Epithelial cell of proximal tubule (primary cell): Measurements from ENCODE around the gene DSTN. TPM values are rescaled to one million over a fixed set of nuclear protein-coding genes. Genes with fewer than 3 reads are reported as not detected.

Experiments used
- DNase-seq: peaks from one replicate; pipeline ENCODE4 v3.0.0-alpha.2; 2011; ENCODE audit warnings: low read depth
- H3K4me3 ChIP-seq: 2 replicates; pipeline ENCODE4 v1.5.1; 2011; ENCODE audit warnings: low read depth, mild to moderate bottlenecking, low read length
- CTCF ChIP-seq: conservative IDR thresholded peaks from 2 replicates; pipeline ENCODE4 v1.5.1; 2012; ENCODE audit warnings: low read depth, mild to moderate bottlenecking, low read length
- total RNA-seq: library from RNA; depleted of rRNA; stranded (reverse); fragments of >200 nt; gene quantifications from 2 replicates; pipeline ENCODE4 v1.2.3, GENCODE V29; 2015

The DSTN gene
- total RNA-seq, 1 donor from 2014 or later, result 317 TPM

GRCh38 chr20:17587148-17587547, 17.3 kb downstream of the DSTN start:
- H3K4me3 ChIP-seq, result no peak overlapping the region
- no peak for DNase-seq
- TF ChIP-seq CTCF, result no peak

DNA sequence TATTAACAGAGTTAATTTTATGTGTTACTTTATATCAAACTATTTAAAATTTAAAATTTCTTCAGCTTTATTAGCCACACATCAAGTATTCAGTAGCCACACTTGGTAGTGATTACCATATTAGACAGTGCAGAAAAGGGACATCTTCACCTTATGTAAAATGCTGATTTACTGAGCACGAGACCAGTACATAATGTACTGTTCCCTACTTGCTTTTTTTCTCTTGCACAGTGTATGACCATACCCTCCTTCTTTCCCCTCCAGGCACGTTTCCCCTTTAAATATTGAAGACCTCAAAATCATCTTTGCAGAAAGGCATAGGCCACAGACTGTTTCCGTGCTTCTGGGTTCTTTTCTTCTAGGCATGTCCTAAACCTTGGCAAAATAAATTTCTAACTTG, 17.9 kb downstream of the DSTN start:
- H3K4me3 ChIP-seq, result no peak overlapping the region
- TF ChIP-seq CTCF, result no peak
- no peak for DNase-seq

DNA sequence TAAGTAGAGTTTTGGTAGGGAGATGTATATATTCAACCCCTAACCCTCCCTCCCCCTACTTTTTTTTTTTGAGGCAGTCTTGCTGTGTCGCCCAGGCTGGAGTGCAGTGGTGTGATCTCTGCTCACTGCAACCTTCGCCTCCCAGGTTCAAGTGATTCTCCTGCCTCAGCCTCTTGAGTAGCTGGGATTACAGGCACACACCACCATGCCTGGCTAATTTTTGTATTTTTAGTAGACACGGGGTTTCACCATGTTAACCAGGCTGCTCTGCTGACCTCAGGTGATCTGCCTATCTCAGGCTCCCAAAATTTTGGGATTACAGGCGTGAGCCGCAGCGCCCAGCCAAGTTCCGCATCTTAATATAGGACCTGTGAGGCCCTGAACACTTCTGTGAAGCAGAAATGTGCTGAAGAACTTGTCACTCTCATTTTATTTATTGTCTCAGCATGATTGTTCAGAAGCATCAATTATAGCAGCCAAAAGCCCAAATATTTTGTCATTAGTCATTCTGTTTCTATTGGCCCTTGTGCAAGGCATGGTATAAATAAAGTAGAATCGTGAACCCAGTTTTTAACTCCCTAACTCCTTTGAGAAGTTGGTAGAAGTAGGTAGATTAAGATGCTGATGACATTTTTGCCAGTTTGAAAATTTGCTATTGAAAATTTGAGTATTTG, 19.4 kb downstream of the DSTN start:
- H3K4me3 ChIP-seq, result no peak overlapping the region
- DNase-seq, result no peak
- no peak for TF ChIP-seq CTCF

GRCh38 chr20:17590245-17590644, 20.4 kb downstream of the DSTN start:
- no peak overlapping the region for H3K4me3 ChIP-seq
- TF ChIP-seq CTCF, result no peak
- DNase-seq, result no peak

GRCh38 chr20:17593902-17594301, 24.0 kb downstream of the DSTN start:
- TF ChIP-seq CTCF, result no peak
- no peak for DNase-seq
- no peak overlapping the region for H3K4me3 ChIP-seq

DNA sequence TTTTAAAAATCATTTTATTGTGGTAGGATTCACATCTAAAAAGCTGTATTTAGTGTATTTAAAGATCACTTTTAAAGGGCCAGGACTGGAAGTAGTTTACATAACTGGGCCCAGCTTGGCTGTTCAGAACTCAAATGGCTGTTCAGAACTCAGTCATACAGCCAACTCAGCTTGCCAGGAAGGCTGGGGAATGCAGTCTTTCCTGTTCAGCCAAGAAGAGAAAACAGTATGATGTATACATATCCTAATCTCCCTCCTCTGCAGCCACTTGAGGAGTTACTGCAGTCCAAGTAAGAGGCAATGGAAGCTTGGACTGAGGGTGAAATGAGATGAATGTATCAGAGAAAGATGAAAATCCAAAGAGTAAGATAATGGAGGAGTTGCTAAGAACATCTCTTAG, 24.6 kb downstream of the DSTN start:
- DNase-seq, result no peak
- TF ChIP-seq CTCF, result no peak
- no peak overlapping the region for H3K4me3 ChIP-seq

GRCh38 chr20:17595856-17596255, 26.0 kb downstream of the DSTN start:
- TF ChIP-seq CTCF, result no peak
- DNase-seq, result no peak

More at GRCh38 chr20:17595856-17596255, 26.0 kb downstream of the DSTN start:
- H3K4me3 ChIP-seq, result no peak overlapping the region
